Left lung (tissue), 10 donors: ENCODE measurements around the gene IMPG1. TPM values are rescaled to one million over a fixed set of nuclear protein-coding genes. Genes with fewer than 3 reads are reported as not detected.

Source experiments
- ATAC-seq: fragments of 200-7000 bp; cut with Tn5 transposase; one replicate; pipeline ENCODE4 v1.9.1; 2020; ENCODE audit warnings: moderate library complexity
- DNase-seq, 4 donors: peaks; one replicate each; pipeline ENCODE4 v3.0.0-alpha.2; 2013 to 2020
- H3K27ac ChIP-seq, 2 donors: fragments of 200-600 bp; sonication (generic) in 1 of 2; one replicate each; pipeline versions ENCODE4 v1.5.0 to v1.8.0; 2020 to 2021
- H3K27me3 ChIP-seq, 2 donors: fragments of 200-600 bp; sonication (generic) in 1 of 2; one replicate each; pipeline versions ENCODE4 v1.5.0 to v1.8.0; 2020 to 2021
- H3K36me3 ChIP-seq, 2 donors: fragments of 200-600 bp; sonication (generic) in 1 of 2; one replicate each; pipeline versions ENCODE4 v1.5.0 to v1.8.0; 2020 to 2021
- H3K4me1 ChIP-seq, 2 donors: fragments of 200-600 bp; one replicate each; pipeline ENCODE4 v1.8.0; 2021
- H3K4me3 ChIP-seq, 2 donors: fragments of 200-600 bp; sonication (generic) in 1 of 2; one replicate each; pipeline versions ENCODE4 v1.5.0 to v1.8.0; 2020 to 2021; ENCODE audit warnings: mild to moderate bottlenecking in 1 of 2
- H3K9me3 ChIP-seq, 2 donors: fragments of 200-600 bp; sonication (generic) in 1 of 2; one replicate each; pipeline versions ENCODE4 v1.5.0 to v1.8.0; 2020 to 2021
- intact Hi-C, 2 donors: fragments of 100-400 bp; cut with DNase I; formaldehyde crosslinking; loops; one replicate each; pipeline versions ENCODE4 v1.11.2 to v1.14.2; 2022
- polyA plus RNA-seq, 6 donors: library from polyadenylated mRNA; unstranded; fragments of 120-200 nt; gene quantifications; one replicate each; pipeline ENCODE4 v1.2.1, GENCODE V29; 2013; ENCODE audit not compliant: insufficient read length in 6 of 6
- total RNA-seq, 2 donors: library from RNA; stranded (reverse); fragmentation: NEBNext Ultra II Directional; extraction: Animal tissue kit (Norgen Biotek cat#: 25700); gene quantifications; one replicate each; pipeline ENCODE4 v1.2.1, GENCODE V29; 2021
- TF ChIP-seq, protein P1 (sequence below), 2 donors: fragments of 200-600 bp; sonication (generic) in 1 of 2; IDR thresholded peaks; one replicate each; pipeline versions ENCODE4 v1.5.0 to v1.8.0; 2021; ENCODE audit warnings: antibody characterized with exemption in 2 of 2
- donor health status: DM: no; HTN: yes; CAD: no.
- donor health status: DM: no; HTN: no; CAD: no.

The IMPG1 gene
- total and polyA plus RNA-seq, 8 donors, result 0.66 to 2.2 (median 1.2) TPM; not detected in 2

- Histone ChIP-seq H3K36me3 (no peaks in the 10 kb centered on the region), H3K27me3 (no peaks in the 10 kb centered on the region), H3K4me3 (no peak overlapping the region), H3K9me3 (no peaks in the 10 kb centered on the region), H3K27ac (no peak overlapping the region), H3K4me1 (no peaks in the 10 kb centered on the region)
- no peak for DNase-seq
- TF ChIP-seq, protein P1, sequence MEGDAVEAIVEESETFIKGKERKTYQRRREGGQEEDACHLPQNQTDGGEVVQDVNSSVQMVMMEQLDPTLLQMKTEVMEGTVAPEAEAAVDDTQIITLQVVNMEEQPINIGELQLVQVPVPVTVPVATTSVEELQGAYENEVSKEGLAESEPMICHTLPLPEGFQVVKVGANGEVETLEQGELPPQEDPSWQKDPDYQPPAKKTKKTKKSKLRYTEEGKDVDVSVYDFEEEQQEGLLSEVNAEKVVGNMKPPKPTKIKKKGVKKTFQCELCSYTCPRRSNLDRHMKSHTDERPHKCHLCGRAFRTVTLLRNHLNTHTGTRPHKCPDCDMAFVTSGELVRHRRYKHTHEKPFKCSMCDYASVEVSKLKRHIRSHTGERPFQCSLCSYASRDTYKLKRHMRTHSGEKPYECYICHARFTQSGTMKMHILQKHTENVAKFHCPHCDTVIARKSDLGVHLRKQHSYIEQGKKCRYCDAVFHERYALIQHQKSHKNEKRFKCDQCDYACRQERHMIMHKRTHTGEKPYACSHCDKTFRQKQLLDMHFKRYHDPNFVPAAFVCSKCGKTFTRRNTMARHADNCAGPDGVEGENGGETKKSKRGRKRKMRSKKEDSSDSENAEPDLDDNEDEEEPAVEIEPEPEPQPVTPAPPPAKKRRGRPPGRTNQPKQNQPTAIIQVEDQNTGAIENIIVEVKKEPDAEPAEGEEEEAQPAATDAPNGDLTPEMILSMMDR (IDR thresholded peaks at IDR 0.05), result no peak
- no peak for ATAC-seq
- intact Hi-C loops, result no loop called here
Observed at GRCh38 chr6:75991941-75992340, 80.5 kb downstream of the IMPG1 start.

- H3K4me3 ChIP-seq, result no peak overlapping the region
- H3K36me3 ChIP-seq, result no peaks in the 10 kb centered on the region
- no peak overlapping the region for H3K27ac ChIP-seq
- ATAC-seq (no peak), DNase-seq (no peak)
- TF ChIP-seq, protein P1 (IDR thresholded peaks at IDR 0.05), result no peak
- H3K27me3 ChIP-seq, result no peaks in the 10 kb centered on the region
- intact Hi-C loops, result no loop called here
- H3K9me3 ChIP-seq, result no peaks in the 10 kb centered on the region
- no peaks in the 10 kb centered on the region for H3K4me1 ChIP-seq
Observed at GRCh38 chr6:75986935-75987334, 85.5 kb downstream of the IMPG1 start.

- no peak overlapping the region for H3K4me3 ChIP-seq
- TF ChIP-seq, protein P1 (IDR thresholded peaks at IDR 0.05), result no peak
- DNase-seq (no peak), ATAC-seq (no peak)
- no peaks in the 10 kb centered on the region for H3K27me3 ChIP-seq
- no peak overlapping the region for H3K27ac ChIP-seq
- H3K36me3 ChIP-seq, result no peaks in the 10 kb centered on the region
- intact Hi-C loops, result no loop called here
- no peaks in the 10 kb centered on the region for H3K4me1 ChIP-seq
- no peaks in the 10 kb centered on the region for H3K9me3 ChIP-seq
Observed at GRCh38 chr6:75975904-75976303, 96.6 kb downstream of the IMPG1 start.

DNA sequence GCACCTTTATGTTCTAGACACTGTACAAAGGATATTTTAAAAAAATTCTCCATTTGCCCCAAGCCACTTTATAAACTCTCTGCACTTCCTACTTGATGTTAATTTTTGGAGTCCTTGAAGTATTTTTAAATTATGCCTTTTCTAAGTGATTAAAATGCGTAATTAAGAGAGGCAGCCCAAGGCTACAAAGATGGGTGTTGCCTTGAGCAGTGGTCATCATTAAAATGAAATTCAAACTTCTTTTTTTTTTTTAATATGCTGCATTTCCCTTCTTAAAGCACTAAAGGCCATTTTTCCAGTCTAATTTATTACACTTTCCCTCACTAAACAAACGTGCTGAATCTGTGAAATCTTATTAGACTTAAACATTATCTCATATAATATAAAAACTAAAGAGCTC is 102.4 kb downstream of the IMPG1 start:
- ATAC-seq, result no peak
- H3K9me3 ChIP-seq, result no peaks in the 10 kb centered on the region
- no peaks in the 10 kb centered on the region for H3K27me3 ChIP-seq
- H3K27ac ChIP-seq, result no peak overlapping the region
- TF ChIP-seq, protein P1 (IDR thresholded peaks at IDR 0.05), result no peak
- no peaks in the 10 kb centered on the region for H3K4me1 ChIP-seq
- intact Hi-C loops, result no loop called here
- DNase-seq, result no peak
- H3K4me3 ChIP-seq, result no peak overlapping the region
- no peaks in the 10 kb centered on the region for H3K36me3 ChIP-seq

DNA sequence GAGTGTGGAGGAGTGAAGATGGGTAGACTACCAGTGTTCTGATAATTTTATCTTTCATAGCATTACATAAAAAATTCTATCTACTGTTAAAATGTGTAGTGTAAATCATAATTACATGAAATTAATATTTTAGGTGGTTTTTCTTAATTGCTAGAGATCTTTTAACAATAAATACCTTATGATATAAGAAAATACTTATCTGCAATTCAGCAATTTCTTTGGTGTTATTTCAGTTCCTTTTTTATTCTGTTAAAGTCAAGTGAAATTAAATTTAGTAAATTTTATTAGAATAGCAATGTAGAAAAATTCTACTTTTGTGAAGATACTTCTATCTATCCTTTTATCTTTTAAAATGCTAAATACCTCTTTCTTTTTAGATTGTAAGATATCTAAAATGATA is 104.3 kb downstream of the IMPG1 start:
- intact Hi-C loops, result no loop called here
- TF ChIP-seq, protein P1 (IDR thresholded peaks at IDR 0.05), result no peak
- Histone ChIP-seq H3K27ac (no peak overlapping the region), H3K36me3 (no peaks in the 10 kb centered on the region), H3K9me3 (no peaks in the 10 kb centered on the region), H3K4me1 (no peaks in the 10 kb centered on the region), H3K27me3 (no peaks in the 10 kb centered on the region), H3K4me3 (no peak overlapping the region)
- no peak for DNase-seq
- ATAC-seq, result no peak
